ENCODE measurements around the gene PLD6.

Gene PLD6

GRCh38 chr17:17161759-17162158 is 44.4 kb downstream of the PLD6 start:
- no peak for TF ChIP-seq TAF1 (IDR thresholded peaks at IDR 0.05; ENCODE audit: borderline replicate concordance, insufficient read depth, low read length)
- TF ChIP-seq, protein P1, sequence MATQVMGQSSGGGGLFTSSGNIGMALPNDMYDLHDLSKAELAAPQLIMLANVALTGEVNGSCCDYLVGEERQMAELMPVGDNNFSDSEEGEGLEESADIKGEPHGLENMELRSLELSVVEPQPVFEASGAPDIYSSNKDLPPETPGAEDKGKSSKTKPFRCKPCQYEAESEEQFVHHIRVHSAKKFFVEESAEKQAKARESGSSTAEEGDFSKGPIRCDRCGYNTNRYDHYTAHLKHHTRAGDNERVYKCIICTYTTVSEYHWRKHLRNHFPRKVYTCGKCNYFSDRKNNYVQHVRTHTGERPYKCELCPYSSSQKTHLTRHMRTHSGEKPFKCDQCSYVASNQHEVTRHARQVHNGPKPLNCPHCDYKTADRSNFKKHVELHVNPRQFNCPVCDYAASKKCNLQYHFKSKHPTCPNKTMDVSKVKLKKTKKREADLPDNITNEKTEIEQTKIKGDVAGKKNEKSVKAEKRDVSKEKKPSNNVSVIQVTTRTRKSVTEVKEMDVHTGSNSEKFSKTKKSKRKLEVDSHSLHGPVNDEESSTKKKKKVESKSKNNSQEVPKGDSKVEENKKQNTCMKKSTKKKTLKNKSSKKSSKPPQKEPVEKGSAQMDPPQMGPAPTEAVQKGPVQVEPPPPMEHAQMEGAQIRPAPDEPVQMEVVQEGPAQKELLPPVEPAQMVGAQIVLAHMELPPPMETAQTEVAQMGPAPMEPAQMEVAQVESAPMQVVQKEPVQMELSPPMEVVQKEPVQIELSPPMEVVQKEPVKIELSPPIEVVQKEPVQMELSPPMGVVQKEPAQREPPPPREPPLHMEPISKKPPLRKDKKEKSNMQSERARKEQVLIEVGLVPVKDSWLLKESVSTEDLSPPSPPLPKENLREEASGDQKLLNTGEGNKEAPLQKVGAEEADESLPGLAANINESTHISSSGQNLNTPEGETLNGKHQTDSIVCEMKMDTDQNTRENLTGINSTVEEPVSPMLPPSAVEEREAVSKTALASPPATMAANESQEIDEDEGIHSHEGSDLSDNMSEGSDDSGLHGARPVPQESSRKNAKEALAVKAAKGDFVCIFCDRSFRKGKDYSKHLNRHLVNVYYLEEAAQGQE (IDR thresholded peaks at IDR 0.05; ENCODE audit: insufficient read depth in 1 of 2, low read depth in 2 of 2, low read length in 2 of 2) = no peak
- no peak for TF ChIP-seq FOXP2 (optimal IDR thresholded peaks at IDR 0.05; ENCODE audit: borderline replicate concordance, extremely low read depth, extremely low read length, insufficient read depth)

- TF ChIP-seq POLR2AphosphoS5 (IDR thresholded peaks at IDR 0.05; ENCODE audit: low read depth, low read length) = no peak
- TF ChIP-seq, protein P1 (IDR thresholded peaks at IDR 0.05; ENCODE audit: insufficient read depth in 1 of 2, low read depth in 2 of 2, low read length in 2 of 2) = no peak
- TF ChIP-seq TAF1 (IDR thresholded peaks at IDR 0.05; ENCODE audit: borderline replicate concordance, insufficient read depth, low read length) = no peak
- TF ChIP-seq SIN3A (IDR thresholded peaks at IDR 0.05; ENCODE audit: borderline replicate concordance, insufficient read depth, low read length) = no peak
- no peak for TF ChIP-seq FOXP2 (optimal IDR thresholded peaks at IDR 0.05; ENCODE audit: borderline replicate concordance, extremely low read depth, extremely low read length, insufficient read depth)
These were observed 45.0 kb downstream of the PLD6 start for GRCh38 chr17:17161121-17161520.

DNA sequence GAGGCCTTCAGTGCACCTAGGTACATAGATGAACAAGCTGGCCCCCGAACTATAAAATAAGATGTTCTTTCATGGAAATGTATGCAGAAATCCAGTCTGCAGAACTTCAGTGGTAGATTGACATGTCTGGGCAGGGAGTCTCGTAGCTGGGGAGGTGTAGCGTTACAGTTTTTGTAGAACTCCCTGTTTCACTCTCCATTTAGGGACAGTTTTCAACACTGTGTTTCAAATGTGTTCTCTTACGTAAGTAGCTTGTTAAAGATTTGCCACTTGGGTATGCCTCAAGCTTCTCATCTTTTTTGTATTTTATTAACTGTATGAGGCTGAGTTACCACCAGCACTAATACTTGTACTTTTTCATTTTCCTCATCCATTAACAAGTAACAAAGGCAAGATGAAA is 46.6 kb downstream of the PLD6 start:
- TF ChIP-seq SIN3A (IDR thresholded peaks at IDR 0.05; ENCODE audit: borderline replicate concordance, insufficient read depth, low read length) (no peak), TAF1 (IDR thresholded peaks at IDR 0.05; ENCODE audit: borderline replicate concordance, insufficient read depth, low read length) (no peak), FOXP2 (optimal IDR thresholded peaks at IDR 0.05; ENCODE audit: borderline replicate concordance, extremely low read depth, extremely low read length, insufficient read depth) (no peak), POLR2AphosphoS5 (IDR thresholded peaks at IDR 0.05; ENCODE audit: low read depth, low read length) (no peak)
- TF ChIP-seq, protein P1 (IDR thresholded peaks at IDR 0.05; ENCODE audit: insufficient read depth in 1 of 2, low read depth in 2 of 2, low read length in 2 of 2) = no peak

GRCh38 chr17:17157041-17157440 is 49.1 kb downstream of the PLD6 start:
- no peak for TF ChIP-seq FOXP2 (optimal IDR thresholded peaks at IDR 0.05; ENCODE audit: borderline replicate concordance, extremely low read depth, extremely low read length, insufficient read depth)
- TF ChIP-seq, protein P1 (IDR thresholded peaks at IDR 0.05; ENCODE audit: insufficient read depth in 1 of 2, low read depth in 2 of 2, low read length in 2 of 2) = no peak
- no peak for TF ChIP-seq POLR2AphosphoS5 (IDR thresholded peaks at IDR 0.05; ENCODE audit: low read depth, low read length)
- TF ChIP-seq TAF1 (IDR thresholded peaks at IDR 0.05; ENCODE audit: borderline replicate concordance, insufficient read depth, low read length) = no peak
- TF ChIP-seq SIN3A (IDR thresholded peaks at IDR 0.05; ENCODE audit: borderline replicate concordance, insufficient read depth, low read length) = no peak

- no peak for TF ChIP-seq SIN3A (IDR thresholded peaks at IDR 0.05; ENCODE audit: borderline replicate concordance, insufficient read depth, low read length)
- no peak for TF ChIP-seq FOXP2 (optimal IDR thresholded peaks at IDR 0.05; ENCODE audit: borderline replicate concordance, extremely low read depth, extremely low read length, insufficient read depth)
- TF ChIP-seq, protein P1 (IDR thresholded peaks at IDR 0.05; ENCODE audit: insufficient read depth in 1 of 2, low read depth in 2 of 2, low read length in 2 of 2) = no peak
- no peak for TF ChIP-seq POLR2AphosphoS5 (IDR thresholded peaks at IDR 0.05; ENCODE audit: low read depth, low read length)
- TF ChIP-seq TAF1 (IDR thresholded peaks at IDR 0.05; ENCODE audit: borderline replicate concordance, insufficient read depth, low read length) = no peak
These were observed 49.6 kb downstream of the PLD6 start for GRCh38 chr17:17156511-17156910.
